ENCODE data around the gene MSRB3. TPM values are rescaled to one million over a fixed set of nuclear protein-coding genes. Genes with fewer than 3 reads are reported as not detected.

Gene MSRB3
- total RNA-seq, 1 experiment from 2014 or later, result 5.9 TPM

GRCh38 chr12:65355461-65355860, 77.0 kb downstream of the MSRB3 start:
- no peaks in the 10 kb centered on the region for H3K4me1 ChIP-seq (ENCODE audit: insufficient read depth, low read length)
- intact Hi-C loops (cut with micrococcal nuclease), result no loop called here
- no peaks in the 10 kb centered on the region for H3K27me3 ChIP-seq (ENCODE audit: low read length)
- H3K4me2 ChIP-seq (ENCODE audit: low read length), result no peak overlapping the region
- DNase-seq (peak; percentile 14), ATAC-seq (peak; percentile 51)
- H3K4me3 ChIP-seq (ENCODE audit: low read length), result no peak overlapping the region
- BruUV-seq (replicated peaks), result no TSS peak
- no peak overlapping the region for H2AFZ ChIP-seq (ENCODE audit: low read length)
- no peaks in the 10 kb centered on the region for H3F3A ChIP-seq (ENCODE audit: low read length, unreplicated experiment)
- TF ChIP-seq CTCF (conservative IDR thresholded peaks at IDR 0.05; ENCODE audit: low read depth, low read length) (no peak), EZH2 (IDR thresholded peaks at IDR 0.05; ENCODE audit: low read length, unreplicated experiment) (no peak)
- POLR2A ChIA-PET (ENCODE audit: unreplicated experiment), result no interaction called here
- H3K79me2 ChIP-seq (ENCODE audit: low read length), result no peaks in the 10 kb centered on the region
- H3K36me3 ChIP-seq (ENCODE audit: low read depth, low read length), result no peaks in the 10 kb centered on the region
- no peak overlapping the region for H3K9ac ChIP-seq (ENCODE audit: low read length)
- H4K20me1 ChIP-seq (ENCODE audit: low read length), result no peaks in the 10 kb centered on the region
- CTCF ChIA-PET, result no interaction called here
- H3K27ac ChIP-seq (ENCODE audit: low read length), result no peak overlapping the region
- no peaks in the 10 kb centered on the region for H3K9me2 ChIP-seq (replicated peaks; ENCODE audit: low read length)
- H3K9me3 ChIP-seq (ENCODE audit: low read length), result no peaks in the 10 kb centered on the region

GRCh38 chr12:65362234-65363031, 84.0 kb downstream of the MSRB3 start:
- no peak overlapping the region for H3K4me2 ChIP-seq (ENCODE audit: low read length)
- CTCF ChIA-PET, result no interaction called here
- H3K4me3 ChIP-seq (ENCODE audit: low read length), result no peak overlapping the region

More at GRCh38 chr12:65362234-65363031, 84.0 kb downstream of the MSRB3 start:
- Histone ChIP-seq H3K9ac (ENCODE audit: low read length) (no peak overlapping the region), H3K4me1 (ENCODE audit: insufficient read depth, low read length) (no peaks in the 10 kb centered on the region), H3K9me2 (replicated peaks; ENCODE audit: low read length) (no peaks in the 10 kb centered on the region), H3K27me3 (ENCODE audit: low read length) (no peaks in the 10 kb centered on the region), H3K27ac (ENCODE audit: low read length) (no peak overlapping the region), H3K79me2 (ENCODE audit: low read length) (no peaks in the 10 kb centered on the region), H3K9me3 (ENCODE audit: low read length) (no peaks in the 10 kb centered on the region), H3F3A (ENCODE audit: low read length, unreplicated experiment) (no peaks in the 10 kb centered on the region), H2AFZ (ENCODE audit: low read length) (no peak overlapping the region), H4K20me1 (ENCODE audit: low read length) (no peaks in the 10 kb centered on the region), H3K36me3 (ENCODE audit: low read depth, low read length) (no peaks in the 10 kb centered on the region)
- POLR2A ChIA-PET (ENCODE audit: unreplicated experiment), result no interaction called here
- DNase-seq (no peak), ATAC-seq (no peak)
- BruUV-seq (replicated peaks), result no TSS peak
- intact Hi-C loops (cut with micrococcal nuclease), result no loop called here
- no peak for TF ChIP-seq CTCF (conservative IDR thresholded peaks at IDR 0.05; ENCODE audit: low read depth, low read length)
- TF ChIP-seq EZH2phosphoT487 (IDR thresholded peaks at IDR 0.05; ENCODE audit: borderline replicate concordance, low read length), result no peak
- no peak for TF ChIP-seq EZH2 (IDR thresholded peaks at IDR 0.05; ENCODE audit: low read length, unreplicated experiment)

All from PC-3 (cell line).